ENCODE results near the gene ZDHHC8.
A peak's percentile ranks its signal among the peaks of the same experiment; 100 is the strongest.

ZDHHC8 gene

GRCh38 chr22:20111689-20112622, 19.6 kb upstream of the ZDHHC8 start:
- peaks cover 54% of the 10 kb centered on the region for H3K36me3 ChIP-seq (ENCODE audit: control insufficient read depth, low read depth, low read length)
- no peaks in the 10 kb centered on the region for H3K9me3 ChIP-seq (ENCODE audit: control insufficient read depth, low read depth, low read length)
- no peaks in the 10 kb centered on the region for H3K4me1 ChIP-seq (ENCODE audit: control insufficient read depth, low read depth, low read length)
- H3K4me3 ChIP-seq (ENCODE audit: low read length): no peak overlapping the region
- no peak overlapping the region for H3K9ac ChIP-seq (ENCODE audit: low read length)
- H3K27me3 ChIP-seq (ENCODE audit: control insufficient read depth, insufficient read depth, low read length): no peaks in the 10 kb centered on the region
- H3K27ac ChIP-seq (ENCODE audit: low read length): no peak overlapping the region

- Histone ChIP-seq H3K9me3 (ENCODE audit: control insufficient read depth, low read depth, low read length) (no peaks in the 10 kb centered on the region), H3K36me3 (ENCODE audit: control insufficient read depth, low read depth, low read length) (peaks cover 45% of the 10 kb centered on the region), H3K9ac (ENCODE audit: low read length) (no peak overlapping the region), H3K27ac (ENCODE audit: low read length) (no peak overlapping the region), H3K27me3 (ENCODE audit: control insufficient read depth, insufficient read depth, low read length) (no peaks in the 10 kb centered on the region), H3K4me3 (ENCODE audit: low read length) (no peak overlapping the region), H3K4me1 (ENCODE audit: control insufficient read depth, low read depth, low read length) (no peaks in the 10 kb centered on the region)
These were observed 18.7 kb upstream of the ZDHHC8 start for GRCh38 chr22:20112623-20113511.

- Histone ChIP-seq H3K9ac (ENCODE audit: low read length) (no peak overlapping the region), H3K27me3 (ENCODE audit: control insufficient read depth, insufficient read depth, low read length) (no peaks in the 10 kb centered on the region), H3K4me1 (ENCODE audit: control insufficient read depth, low read depth, low read length) (peaks cover 2% of the 10 kb centered on the region), H3K36me3 (ENCODE audit: control insufficient read depth, low read depth, low read length) (peaks cover 41% of the 10 kb centered on the region), H3K27ac (ENCODE audit: low read length) (no peak overlapping the region), H3K9me3 (ENCODE audit: control insufficient read depth, low read depth, low read length) (no peaks in the 10 kb centered on the region), H3K4me3 (ENCODE audit: low read length) (no peak overlapping the region)
These were observed 17.9 kb upstream of the ZDHHC8 start for GRCh38 chr22:20113551-20114310.

GRCh38 chr22:20114506-20115475, 16.8 kb upstream of the ZDHHC8 start:
- peaks cover 6% of the 10 kb centered on the region for H3K4me1 ChIP-seq (ENCODE audit: control insufficient read depth, low read depth, low read length)
- H3K36me3 ChIP-seq (ENCODE audit: control insufficient read depth, low read depth, low read length): peaks cover 41% of the 10 kb centered on the region
- H3K27ac ChIP-seq (ENCODE audit: low read length): no peak overlapping the region
- no peaks in the 10 kb centered on the region for H3K27me3 ChIP-seq (ENCODE audit: control insufficient read depth, insufficient read depth, low read length)
- no peak overlapping the region for H3K9ac ChIP-seq (ENCODE audit: low read length)
- H3K4me3 ChIP-seq (ENCODE audit: low read length): no peak overlapping the region
- no peaks in the 10 kb centered on the region for H3K9me3 ChIP-seq (ENCODE audit: control insufficient read depth, low read depth, low read length)

GRCh38 chr22:20115691-20116375, 15.8 kb upstream of the ZDHHC8 start, which contains the start of gene RANBP1:
TSS of gene RANBP1 (plus strand) at chr22:20116104. CDS start at chr22:20116185, 81 bp downstream.
- peak within 1 kb of the TSS; percentile 15 for H3K27ac ChIP-seq (ENCODE audit: low read length)
- H3K36me3 ChIP-seq (ENCODE audit: control insufficient read depth, low read depth, low read length): peaks cover 41% of the 10 kb centered on the region

GRCh38 chr22:20116376-20116950, 15.1 kb upstream of the ZDHHC8 start:
- H3K27ac ChIP-seq (ENCODE audit: low read length): peak overlapping the region; percentile 15

More at GRCh38 chr22:20115691-20116375, 15.8 kb upstream of the ZDHHC8 start, which contains the start of gene RANBP1:
- no peaks in the 10 kb centered on the region for H3K27me3 ChIP-seq (ENCODE audit: control insufficient read depth, insufficient read depth, low read length)
- H3K9ac ChIP-seq (ENCODE audit: low read length): peak within 1 kb of the TSS; percentile 83
- H3K9me3 ChIP-seq (ENCODE audit: control insufficient read depth, low read depth, low read length): no peaks in the 10 kb centered on the region
- peaks cover 6% of the 10 kb centered on the region for H3K4me1 ChIP-seq (ENCODE audit: control insufficient read depth, low read depth, low read length)
- H3K4me3 ChIP-seq (ENCODE audit: low read length): peak within 1 kb of the TSS; percentile 83

GRCh38 chr22:20116951-20117632, 14.5 kb upstream of the ZDHHC8 start, which contains the start of gene TRMT2A:
TSS of gene TRMT2A (minus strand) at chr22:20117226. CDS start at chr22:20116906, 320 bp downstream.
- Histone ChIP-seq H3K27ac (ENCODE audit: low read length) (peak within 1 kb of the TSS; percentile 86), H3K9ac (ENCODE audit: low read length) (peak within 1 kb of the TSS; percentile 98), H3K9me3 (ENCODE audit: control insufficient read depth, low read depth, low read length) (no peaks in the 10 kb centered on the region), H3K27me3 (ENCODE audit: control insufficient read depth, insufficient read depth, low read length) (no peaks in the 10 kb centered on the region), H3K36me3 (ENCODE audit: control insufficient read depth, low read depth, low read length) (peaks cover 48% of the 10 kb centered on the region), H3K4me3 (ENCODE audit: low read length) (peak within 1 kb of the TSS; percentile 83), H3K4me1 (ENCODE audit: control insufficient read depth, low read depth, low read length) (peaks cover 6% of the 10 kb centered on the region)

More at GRCh38 chr22:20116376-20116950, 15.1 kb upstream of the ZDHHC8 start:
- peaks cover 44% of the 10 kb centered on the region for H3K36me3 ChIP-seq (ENCODE audit: control insufficient read depth, low read depth, low read length)
- H3K9me3 ChIP-seq (ENCODE audit: control insufficient read depth, low read depth, low read length): no peaks in the 10 kb centered on the region
- H3K4me3 ChIP-seq (ENCODE audit: low read length): peak overlapping the region; percentile 83
- H3K4me1 ChIP-seq (ENCODE audit: control insufficient read depth, low read depth, low read length): peaks cover 6% of the 10 kb centered on the region
- no peaks in the 10 kb centered on the region for H3K27me3 ChIP-seq (ENCODE audit: control insufficient read depth, insufficient read depth, low read length)
- H3K9ac ChIP-seq (ENCODE audit: low read length): peak overlapping the region; percentile 83

GRCh38 chr22:20117633-20118299, 13.8 kb upstream of the ZDHHC8 start:
- peak overlapping the region; percentile 83 for H3K4me3 ChIP-seq (ENCODE audit: low read length)
- H3K36me3 ChIP-seq (ENCODE audit: control insufficient read depth, low read depth, low read length): peaks cover 46% of the 10 kb centered on the region
- H3K4me1 ChIP-seq (ENCODE audit: control insufficient read depth, low read depth, low read length): peaks cover 6% of the 10 kb centered on the region

More at GRCh38 chr22:20117633-20118299, 13.8 kb upstream of the ZDHHC8 start:
- H3K9ac ChIP-seq (ENCODE audit: low read length): peak overlapping the region; percentile 98
- peak overlapping the region; percentile 86 for H3K27ac ChIP-seq (ENCODE audit: low read length)
- no peaks in the 10 kb centered on the region for H3K27me3 ChIP-seq (ENCODE audit: control insufficient read depth, insufficient read depth, low read length)
- no peaks in the 10 kb centered on the region for H3K9me3 ChIP-seq (ENCODE audit: control insufficient read depth, low read depth, low read length)

Measured in iPS-18a (cell line).